CD4-positive, alpha-beta T cell treated with Interleukin-2 at 100 ng/mL for 4 hours (primary cell): ENCODE data around the gene OR10AD1.

Source experiments
- DNase-seq: peaks from one replicate; pipeline ENCODE4 v3.0.0-alpha.2; 2020; ENCODE audit warnings: low spot score

The OR10AD1 gene

GRCh38 chr12:48189331-48190125, 13.6 kb downstream of the OR10AD1 start:
- DNase-seq, result peak; percentile 81

- DNase-seq, result no peak
These were observed 15.0 kb downstream of the OR10AD1 start for GRCh38 chr12:48187916-48188695.

- no peak for DNase-seq
These were observed 17.7 kb downstream of the OR10AD1 start for GRCh38 chr12:48185181-48185919.

DNA sequence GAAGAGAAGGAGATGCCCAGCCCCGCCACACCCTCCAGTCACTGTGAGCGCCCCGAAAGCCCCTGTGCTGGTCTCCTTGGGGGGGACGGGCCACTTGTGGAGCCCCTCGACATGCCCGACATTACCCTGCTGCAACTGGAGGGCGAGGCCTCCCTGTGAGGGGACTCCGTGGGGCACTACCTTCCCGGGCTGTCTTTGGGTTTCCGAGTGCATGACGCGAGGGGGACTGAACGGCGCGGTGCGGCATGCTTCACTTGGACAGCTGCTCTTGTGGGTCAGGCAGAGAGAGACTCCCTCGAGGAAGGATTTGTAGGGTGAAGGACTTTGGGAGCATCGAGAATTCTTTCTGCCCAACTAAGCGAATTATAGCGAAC, 18.6 kb downstream of the OR10AD1 start:
- no peak for DNase-seq

DNA sequence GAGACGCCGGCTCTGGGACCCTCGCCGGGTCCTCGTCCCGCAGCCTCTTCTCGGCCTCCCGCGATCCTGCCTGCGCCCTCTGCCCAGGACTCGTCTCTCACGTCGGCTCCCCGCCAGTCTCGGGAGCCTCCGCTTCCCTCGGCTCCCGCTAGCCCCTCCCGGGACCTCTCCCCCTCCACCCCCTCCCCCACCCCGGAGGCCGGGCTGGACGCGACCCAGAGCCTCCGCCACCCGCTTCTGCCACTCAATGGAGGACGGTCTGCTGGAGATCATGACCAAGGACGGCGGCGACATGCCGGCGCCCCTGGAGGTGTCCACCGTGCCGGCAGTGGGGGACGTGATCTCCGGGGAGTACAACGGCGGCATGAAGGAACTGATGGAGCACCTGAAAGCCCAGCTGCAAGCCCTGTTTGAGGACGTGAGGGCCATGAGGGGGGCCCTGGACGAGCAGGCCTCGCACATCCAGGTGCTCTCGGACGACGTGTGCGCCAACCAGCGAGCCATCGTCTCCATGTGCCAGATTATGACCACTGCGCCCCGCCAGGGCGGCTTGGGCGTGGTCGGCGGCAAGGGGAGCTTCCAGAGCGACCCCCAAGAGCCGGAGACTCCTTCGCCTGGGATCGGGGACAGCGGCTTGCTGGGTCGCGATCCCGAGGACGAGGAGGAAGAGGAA, 19.1 kb downstream of the OR10AD1 start:
- DNase-seq, result no peak

DNA sequence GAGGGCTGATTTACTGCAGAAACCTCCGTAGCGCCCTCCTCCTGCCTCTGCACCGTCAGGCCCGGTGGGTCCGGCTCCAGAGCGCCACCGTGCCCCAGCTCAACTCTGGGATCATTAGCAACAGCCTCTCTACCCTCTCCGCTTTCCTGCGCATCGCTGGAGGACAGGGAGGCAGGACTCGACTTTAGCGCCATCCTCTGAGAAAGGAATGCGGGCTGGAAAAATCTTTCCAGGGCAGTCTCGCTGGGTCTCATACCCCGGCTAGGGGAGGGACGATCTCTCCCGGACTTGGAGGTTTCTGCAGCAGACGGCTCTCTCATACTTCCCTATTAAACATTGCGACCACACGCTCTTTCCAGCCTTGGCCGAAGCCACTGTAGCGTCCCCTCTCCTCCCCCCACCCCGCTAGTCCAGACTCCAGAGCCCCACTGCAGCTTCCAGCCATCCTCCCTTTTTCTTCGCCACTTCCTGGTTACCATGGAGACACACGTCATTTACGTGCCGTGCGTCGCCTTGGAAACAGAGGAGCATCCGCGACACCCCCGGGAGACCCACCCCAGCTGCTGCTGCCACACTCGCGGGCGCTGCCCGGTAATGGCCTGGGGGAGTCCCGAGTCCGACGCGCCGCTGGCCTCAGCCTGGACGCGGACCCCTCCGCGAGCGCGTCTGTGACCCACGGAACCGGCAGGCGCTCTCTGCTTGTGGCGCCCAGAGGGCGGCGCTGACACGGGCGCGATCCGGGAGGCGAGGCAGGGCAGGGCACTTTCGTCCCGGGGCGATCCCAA, 19.8 kb downstream of the OR10AD1 start, which contains the start of gene CCDC184:
CCDC184 (plus strand) TSS at position 554 of the 785 bp plus-strand sequence. CDS start 479 bp downstream, outside the sequence.
- DNase-seq, result peak; percentile 82

DNA sequence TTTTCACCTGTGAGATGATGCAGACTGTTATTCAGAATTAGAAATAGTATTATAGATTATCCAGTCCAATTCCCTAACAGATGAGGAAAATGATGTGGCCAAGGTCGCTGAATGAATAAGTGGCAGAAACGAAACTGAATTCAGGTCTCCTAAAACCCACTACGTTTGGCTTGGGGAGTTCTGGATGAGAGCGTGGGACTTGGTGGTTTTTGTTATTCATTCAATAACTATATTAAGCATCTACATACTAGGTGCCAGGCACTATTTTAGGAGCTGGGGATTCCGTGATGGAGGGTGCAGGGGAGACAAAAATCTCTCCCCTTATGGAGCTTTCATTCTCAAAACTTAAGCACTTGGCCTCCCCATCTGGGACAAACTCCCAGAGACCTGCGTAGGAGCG, 20.5 kb downstream of the OR10AD1 start:
- no peak for DNase-seq

- DNase-seq, result no peak
These were observed 22.1 kb downstream of the OR10AD1 start for GRCh38 chr12:48180857-48181495.

GRCh38 chr12:48180424-48180823, 22.7 kb downstream of the OR10AD1 start:
- no peak for DNase-seq

DNA sequence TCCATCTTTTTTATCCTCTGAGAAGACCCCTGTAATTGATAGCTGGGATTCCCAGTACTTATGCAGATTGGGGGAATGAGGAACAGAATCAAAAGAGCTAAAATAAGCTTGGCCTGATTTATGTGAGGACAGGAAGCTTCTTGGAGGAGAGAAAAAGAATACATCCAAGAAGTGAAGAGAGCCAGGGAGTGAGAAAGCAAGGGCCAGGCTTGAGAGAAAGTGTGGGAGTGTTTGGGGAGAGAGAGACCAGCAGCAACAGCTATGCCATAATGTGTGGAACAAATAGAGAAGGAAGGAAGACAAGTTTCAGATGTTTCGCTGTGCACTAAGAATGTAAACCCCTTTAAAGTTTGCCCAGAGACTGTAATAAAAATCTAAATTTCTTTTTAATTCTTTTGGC, 23.6 kb downstream of the OR10AD1 start:
- DNase-seq, result no peak

DNA sequence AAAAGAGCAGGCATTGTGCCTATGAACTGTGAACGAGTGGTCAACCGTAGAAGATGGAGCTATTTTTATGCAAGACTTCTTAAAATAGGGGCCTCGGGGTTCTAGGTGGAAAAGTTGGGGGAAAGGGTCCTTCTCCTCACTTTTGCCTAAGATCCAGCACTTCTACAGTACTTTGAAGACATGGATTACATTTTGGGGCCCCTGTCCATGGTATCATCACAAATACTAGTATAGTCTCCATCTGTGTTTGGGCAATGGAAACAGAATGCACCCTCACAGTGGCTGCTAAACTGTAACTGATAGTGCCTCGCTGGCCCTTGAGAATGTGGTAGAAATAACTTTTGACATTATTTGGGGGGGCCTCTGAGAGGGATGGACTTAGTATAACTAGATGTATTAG, 25.1 kb downstream of the OR10AD1 start:
- DNase-seq, result no peak

DNA sequence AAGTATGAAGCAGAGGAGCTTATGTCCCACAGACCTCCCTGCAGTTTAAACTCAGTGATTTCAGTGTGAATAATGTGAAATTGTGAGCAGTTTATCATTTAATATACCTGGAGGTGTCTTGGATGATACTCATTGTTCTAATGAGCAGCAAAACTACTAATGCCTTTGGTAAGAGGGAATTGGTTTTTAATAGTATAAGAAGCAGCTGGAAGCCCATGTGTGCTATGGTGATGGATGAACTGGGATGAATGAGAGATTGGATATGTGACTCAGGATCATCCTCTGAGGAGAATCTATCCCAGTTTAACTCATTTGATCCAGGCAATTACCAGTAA, 26.7 kb downstream of the OR10AD1 start:
- DNase-seq, result no peak

GRCh38 chr12:48175613-48176416, 27.3 kb downstream of the OR10AD1 start:
- DNase-seq, result no peak

GRCh38 chr12:48169011-48169410, 34.1 kb downstream of the OR10AD1 start:
- no peak for DNase-seq

GRCh38 chr12:48165089-48165981, 37.8 kb downstream of the OR10AD1 start:
- peak; percentile 74 for DNase-seq

- DNase-seq, result no peak
These were observed 38.6 kb downstream of the OR10AD1 start for GRCh38 chr12:48164451-48164850.

- no peak for DNase-seq
These were observed 39.8 kb downstream of the OR10AD1 start for GRCh38 chr12:48163150-48163747.

- DNase-seq, result no peak
These were observed 42.3 kb downstream of the OR10AD1 start for GRCh38 chr12:48160807-48161206.

GRCh38 chr12:48160046-48160445, 43.0 kb downstream of the OR10AD1 start:
- no peak for DNase-seq
